GM18951 (cell line): ENCODE measurements around the gene SPINK14.

Experiments
- POLR2A ChIP-seq: IDR thresholded peaks from 4 replicates; pipeline ENCODE4 v1.6.1; 2011; ENCODE audit warnings: mild to moderate bottlenecking; ENCODE audit not compliant: insufficient read length, insufficient read depth; ENCODE audit errors: extremely low read depth
- in situ Hi-C: fragments of 300-500 bp; cut with MboI; formaldehyde crosslinking; loops from one replicate; pipeline ENCODE4 v1.12.0; 2022; ENCODE audit warnings: low sequenced_read_pairs, mixed read lengths, inconsistent platforms; ENCODE audit not compliant: unreplicated experiment

SPINK14 gene

GRCh38 chr5:148168246-148168645, at the start of gene SPINK14:
Gene SPINK14 (plus strand): TSS chr5:148168546. CDS start chr5:148169733, 1,187 bp downstream.
- TF ChIP-seq POLR2A: no peak
- in situ Hi-C loops: no loop called here

DNA sequence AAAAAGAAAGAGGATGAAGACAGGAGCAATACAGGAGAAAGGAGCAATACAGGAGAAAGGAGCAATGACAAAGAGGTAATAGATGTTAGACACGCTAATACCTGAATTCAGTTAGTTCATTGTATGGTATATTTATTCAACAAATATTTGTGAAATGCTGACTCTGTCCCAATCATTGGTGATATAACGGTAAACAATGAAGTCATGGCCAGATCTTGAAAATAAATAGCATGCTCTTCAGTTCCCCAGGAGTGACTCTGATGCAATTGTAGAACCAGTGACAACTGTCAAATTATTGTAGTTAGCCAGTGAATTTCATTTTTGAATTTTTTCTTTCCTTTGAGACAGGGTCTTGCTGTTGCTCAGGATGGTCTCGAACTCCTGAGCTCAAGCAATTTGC, 48.0 kb upstream of the SPINK14 start:
- in situ Hi-C loops: no loop called here

GRCh38 chr5:148125641-148126040, 42.7 kb upstream of the SPINK14 start:
- in situ Hi-C loops: no loop called here
- no peak for TF ChIP-seq POLR2A

More for the DNA sequence above, 48.0 kb upstream of the SPINK14 start:
- no peak for TF ChIP-seq POLR2A

DNA sequence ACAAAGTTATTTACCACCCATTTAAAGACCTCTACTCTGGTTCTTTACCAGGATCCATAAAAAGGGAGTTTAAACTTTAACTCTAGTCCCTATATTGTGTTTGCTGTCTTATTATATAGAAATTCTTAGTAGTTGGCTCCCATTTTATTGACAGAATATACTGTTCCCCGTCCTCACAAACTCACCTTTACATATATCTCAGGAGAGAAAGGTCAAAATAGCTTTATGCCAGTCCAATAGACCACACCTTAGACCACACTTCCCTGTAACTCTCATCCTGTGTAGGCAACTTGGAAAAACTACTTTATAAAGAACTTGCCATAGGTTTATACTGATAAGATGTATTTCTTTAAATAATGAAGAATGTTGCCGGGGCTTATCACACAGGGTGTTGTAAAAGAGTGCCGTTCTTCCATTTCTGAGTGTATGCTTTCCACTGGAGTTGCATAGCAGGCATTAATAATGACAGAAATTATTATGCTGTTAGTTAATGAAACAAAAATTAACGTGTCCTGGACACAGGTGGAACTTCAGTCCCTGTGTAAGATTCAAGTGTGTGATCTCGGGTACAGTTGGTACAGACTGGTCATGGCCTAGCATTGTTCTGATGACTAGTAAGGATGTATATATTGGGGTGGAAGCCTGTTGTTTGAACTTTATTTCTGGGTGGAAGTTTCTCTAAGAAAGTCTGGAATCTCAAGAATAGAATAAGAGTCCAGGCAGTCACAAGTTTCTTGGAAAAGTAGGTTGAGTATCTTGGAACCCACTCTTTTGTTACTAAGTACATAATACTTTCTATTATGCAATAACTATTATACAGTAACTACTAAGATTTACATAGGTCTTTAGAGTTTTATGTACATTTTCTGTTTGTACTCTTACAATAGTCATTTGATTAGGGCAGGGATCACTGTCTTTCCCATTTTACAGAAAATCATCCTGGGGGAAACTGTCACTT, 33.0 kb upstream of the SPINK14 start:
- TF ChIP-seq POLR2A: no peak

DNA sequence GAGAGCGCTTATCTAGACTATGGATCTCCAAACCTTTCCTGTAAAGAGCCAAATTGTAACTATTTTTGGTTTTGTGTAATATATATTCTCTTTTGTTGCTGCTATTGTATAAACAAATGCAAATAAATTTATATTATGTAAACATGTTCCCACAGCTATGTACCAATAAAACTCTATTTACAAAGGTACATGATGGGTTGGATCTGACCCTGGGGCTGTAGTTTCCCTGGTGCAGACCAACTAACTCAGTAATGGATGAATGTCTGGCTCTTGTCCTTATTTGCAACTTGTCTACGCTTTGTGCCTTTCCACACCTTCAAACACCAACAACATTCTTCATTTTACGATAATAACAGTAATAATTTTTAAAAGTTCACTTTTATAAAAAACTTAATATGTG, 27.5 kb upstream of the SPINK14 start:
- TF ChIP-seq POLR2A: no peak
- in situ Hi-C loops: no loop called here

More for the DNA sequence above, 33.0 kb upstream of the SPINK14 start:
- in situ Hi-C loops: no loop called here

DNA sequence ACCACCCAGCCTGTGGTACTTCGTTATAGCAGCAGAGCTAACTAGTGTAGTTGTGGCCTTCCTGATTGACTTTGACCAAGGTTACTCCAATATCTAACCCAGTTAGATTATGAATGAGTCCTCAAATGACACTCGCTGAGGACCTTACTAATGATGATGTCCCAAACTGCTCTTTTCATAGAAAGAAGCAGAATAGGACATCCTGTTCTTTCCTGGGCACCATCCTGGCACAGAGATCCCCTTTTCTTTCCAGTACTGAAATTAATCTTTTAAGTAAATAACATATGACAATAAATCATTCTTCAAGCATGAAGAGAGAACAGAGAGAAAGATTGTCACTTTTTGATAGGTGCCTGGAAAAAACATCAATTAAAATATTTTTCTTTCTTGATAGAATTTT, 26.7 kb upstream of the SPINK14 start:
- no peak for TF ChIP-seq POLR2A
- in situ Hi-C loops: no loop called here

GRCh38 chr5:148145916-148146315, 22.4 kb upstream of the SPINK14 start:
- in situ Hi-C loops: no loop called here
- no peak for TF ChIP-seq POLR2A

GRCh38 chr5:148146487-148146886, 21.9 kb upstream of the SPINK14 start:
- no peak for TF ChIP-seq POLR2A
- in situ Hi-C loops: no loop called here

DNA sequence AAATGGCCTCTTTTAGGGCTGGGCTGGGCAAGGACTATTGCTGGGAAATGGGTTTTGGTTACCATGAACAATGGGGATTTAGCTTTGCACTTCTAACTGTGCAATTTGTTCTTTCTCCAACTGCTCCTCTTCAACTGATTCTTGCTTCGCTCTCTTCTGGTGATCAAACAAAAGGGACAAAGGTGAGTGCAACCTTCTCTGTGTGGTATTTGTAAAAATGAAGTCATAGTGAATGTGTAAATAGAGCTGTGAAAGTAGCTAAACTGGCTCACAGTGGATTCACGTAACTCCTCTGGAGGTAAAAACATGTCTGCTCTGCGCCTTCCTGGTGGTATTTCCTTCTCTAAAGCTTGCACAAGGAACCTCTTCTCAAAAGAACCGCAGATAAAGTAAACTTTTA, 20.9 kb upstream of the SPINK14 start:
- no peak for TF ChIP-seq POLR2A
- in situ Hi-C loops: no loop called here

DNA sequence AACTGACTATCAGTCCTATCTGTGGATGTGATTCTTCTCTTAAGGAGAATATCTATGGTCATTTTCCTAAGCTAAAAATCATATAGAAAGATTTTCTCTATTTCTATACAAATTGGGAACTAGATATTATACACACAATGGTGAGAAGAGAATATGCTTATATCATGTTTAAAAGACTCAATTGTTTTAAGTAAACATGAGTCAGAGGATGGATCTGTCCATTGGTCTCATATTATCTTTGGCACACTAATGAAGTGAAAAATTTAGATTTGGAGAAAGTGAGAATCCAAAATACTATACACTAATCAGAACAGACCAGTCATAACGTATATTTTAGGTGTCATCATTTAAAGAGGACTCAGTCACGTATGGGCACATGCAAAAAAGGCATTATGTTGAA, 16.5 kb upstream of the SPINK14 start:
- in situ Hi-C loops: no loop called here
- no peak for TF ChIP-seq POLR2A

GRCh38 chr5:148152781-148153180, 15.6 kb upstream of the SPINK14 start:
- TF ChIP-seq POLR2A: no peak
- in situ Hi-C loops: no loop called here

DNA sequence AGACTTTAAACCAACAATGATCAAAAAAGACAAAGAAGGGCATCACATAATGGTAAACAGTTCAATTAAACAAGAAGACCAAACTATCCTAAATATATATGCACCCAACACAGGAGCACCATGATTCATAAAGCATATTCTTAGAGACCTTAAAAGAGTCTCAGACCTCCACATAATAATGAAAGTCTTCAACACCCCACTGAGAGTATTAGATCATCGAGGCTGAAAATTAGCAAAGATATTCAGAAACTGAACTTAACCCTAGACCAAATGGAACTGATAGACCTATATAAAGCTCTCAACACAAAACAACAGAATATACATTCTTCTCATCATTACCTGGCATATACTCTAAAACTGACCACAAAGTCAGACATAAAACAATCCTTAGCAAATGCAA, 11.7 kb upstream of the SPINK14 start:
- in situ Hi-C loops: no loop called here
- TF ChIP-seq POLR2A: no peak

- in situ Hi-C loops: no loop called here
- no peak for TF ChIP-seq POLR2A
Measured at GRCh38 chr5:148162038-148162437, 6.3 kb upstream of the SPINK14 start.

GRCh38 chr5:148163345-148163744, 5.0 kb upstream of the SPINK14 start:
- no peak for TF ChIP-seq POLR2A

More at GRCh38 chr5:148163345-148163744, 5.0 kb upstream of the SPINK14 start:
- in situ Hi-C loops: no loop called here
